Sigmoid colon (tissue), 4 donors: ENCODE measurements around the gene TMA16.

Source experiments
- CTCF ChIP-seq, 4 experiments: fragments of 450-650 bp in 3 of 4; fragments of 200-600 bp in 1 of 4; IDR thresholded peaks; one replicate each; pipeline ENCODE4 v1.5.1; 2016 to 2019; ENCODE audit warnings: antibody characterized with exemption in 4 of 4, mild to moderate bottlenecking in 3 of 4, moderate library complexity in 2 of 4
- EP300 ChIP-seq, 4 donors: sonication (generic); formaldehyde crosslinking; IDR thresholded peaks; one replicate each; pipeline ENCODE4 v1.6.1; 2017; ENCODE audit warnings: antibody characterized with exemption in 4 of 4
- POLR2A ChIP-seq, 2 donors: fragments of 450-650 bp; IDR thresholded peaks; one replicate each; pipeline ENCODE4 v1.6.1; 2016; ENCODE audit warnings: antibody characterized with exemption in 2 of 2, mild to moderate bottlenecking in 2 of 2, moderate library complexity in 2 of 2
- POLR2AphosphoS5 ChIP-seq, 4 donors: sonication (generic); formaldehyde crosslinking; IDR thresholded peaks; one replicate each; pipeline ENCODE4 v1.6.1; 2017; ENCODE audit warnings: antibody characterized with exemption in 4 of 4

GRCh38 chr4:163544407-163545038 lies 50.0 kb downstream of the TMA16 start:
- TF ChIP-seq POLR2A (IDR thresholded peaks at IDR 0.05) = no peak
- peak; percentile 38 to 92 (median 68) for TF ChIP-seq CTCF (IDR thresholded peaks at IDR 0.05)
- TF ChIP-seq POLR2AphosphoS5 (IDR thresholded peaks at IDR 0.05) = no peak
- TF ChIP-seq EP300 (IDR thresholded peaks at IDR 0.05) = no peak
